Thyroid gland (tissue), 4 donors: ENCODE results near the gene PBX1. TPM values are rescaled to one million over a fixed set of nuclear protein-coding genes. Genes with fewer than 3 reads are reported as not detected.

Experiments used
- DNase-seq, 2 donors: peaks; one replicate each; pipeline ENCODE4 v3.0.0-alpha.2; 2019
- H3K27ac ChIP-seq, 3 donors: fragments of 200-600 bp; sonication (generic); 1 replicate in 2 of 3; 2 replicates in 1 of 3; pipeline ENCODE4 v1.5.1; 2016 to 2019; ENCODE audit warnings: mild to moderate bottlenecking in 1 of 3, moderate library complexity in 1 of 3
- H3K27me3 ChIP-seq: fragments of 200-600 bp; sonication (generic); one replicate; pipeline ENCODE4 v1.5.1; 2019
- H3K36me3 ChIP-seq, 2 donors: fragments of 200-600 bp; sonication (generic); one replicate each; pipeline ENCODE4 v1.5.1; 2016 to 2019
- H3K4me1 ChIP-seq, 2 donors: fragments of 200-600 bp; sonication (generic); one replicate each; pipeline ENCODE4 v1.5.1; 2017 to 2019
- H3K4me3 ChIP-seq, 3 donors: fragments of 200-600 bp; sonication (generic); replicated peaks in 1 of 3; 1 replicate in 2 of 3; 2 replicates in 1 of 3; pipeline ENCODE4 v1.5.1; 2016; ENCODE audit warnings: mild to moderate bottlenecking in 1 of 3
- H3K9me3 ChIP-seq: fragments of 200-600 bp; sonication (generic); one replicate; pipeline ENCODE4 v1.5.1; 2017
- POLR2A ChIP-seq, 2 donors: fragments of 450-650 bp; IDR thresholded peaks; one replicate each; pipeline ENCODE4 v1.6.1; 2017; ENCODE audit warnings: antibody characterized with exemption in 2 of 2, mild to moderate bottlenecking in 2 of 2, moderate library complexity in 1 of 2
- WGBS, 2 donors: methylation state at CpG; one replicate each; pipeline ENCODE4 v1.1.5; 2017; 5-methylcytosine and 5-hydroxymethylcytosine counted together
- intact Hi-C: fragments of 100-400 bp; cut with DNase I; formaldehyde crosslinking; loops from one replicate; pipeline ENCODE4 v1.15.1; 2023
- total RNA-seq, 4 donors: library from RNA; depleted of rRNA; stranded (reverse); fragments of >200 nt; gene quantifications; one replicate each; pipeline ENCODE4 v1.2.3, GENCODE V29; 2016
- TF ChIP-seq, protein P1 (sequence below), 6 experiments: fragments of 200-600 bp in 3 of 6; fragments of 450-650 bp in 3 of 6; sonication (generic) in 3 of 6; IDR thresholded peaks; one replicate each; pipeline ENCODE4 v1.5.1; 2016 to 2019; ENCODE audit warnings: antibody characterized with exemption in 6 of 6, mild to moderate bottlenecking in 2 of 6, inconsistent platforms in 1 of 6, moderate library complexity in 1 of 6

PBX1 gene
- total RNA-seq, 4 donors from 2014 or later: 79.0 to 159 (median 102) TPM

DNA sequence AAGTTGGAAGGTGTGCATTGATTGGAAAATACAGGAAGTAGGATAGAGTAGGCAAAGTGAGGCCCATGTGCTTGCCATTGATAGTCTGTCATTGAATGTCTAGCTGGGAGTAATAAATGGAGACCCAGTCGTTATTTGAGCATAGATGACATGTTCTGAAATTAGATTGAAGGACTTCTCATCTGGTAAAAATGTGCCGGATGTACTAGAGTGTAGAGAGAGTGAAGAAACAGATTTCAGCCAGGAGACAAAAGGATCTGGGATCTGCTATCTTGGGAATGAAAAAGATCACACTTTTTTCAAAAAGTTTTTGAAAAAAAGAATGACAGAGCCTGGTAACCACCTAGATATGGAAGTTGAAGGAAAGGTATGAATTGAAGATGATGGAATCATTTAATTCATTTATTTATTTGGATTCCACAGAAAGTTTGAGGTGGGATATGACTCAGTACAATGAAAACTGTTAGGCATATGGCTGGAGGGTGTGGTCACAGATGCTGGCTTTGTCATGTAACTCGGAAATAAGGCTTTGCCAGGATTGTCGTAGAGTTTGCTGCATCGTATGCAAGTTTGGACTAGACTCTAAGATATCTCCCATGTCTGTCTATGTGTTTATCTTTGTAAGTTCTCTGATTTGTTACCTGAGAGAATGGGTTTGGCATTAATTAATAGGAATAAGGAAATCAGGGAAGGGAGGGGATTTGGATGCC, 137.1 kb downstream of the PBX1 start:
- Histone ChIP-seq H3K9me3 (no peaks in the 10 kb centered on the region), H3K4me1 (no peaks in the 10 kb centered on the region), H3K27ac (no peak overlapping the region), H3K36me3 (no peaks in the 10 kb centered on the region), H3K27me3 (no peaks in the 10 kb centered on the region), H3K4me3 (no peak overlapping the region)
- intact Hi-C loops: no loop called here
- DNase-seq: no peak
- WGBS, 2 donors: 89 to 96% methylated on average over 5 of the region's 5 CpGs
- TF ChIP-seq, protein P1, sequence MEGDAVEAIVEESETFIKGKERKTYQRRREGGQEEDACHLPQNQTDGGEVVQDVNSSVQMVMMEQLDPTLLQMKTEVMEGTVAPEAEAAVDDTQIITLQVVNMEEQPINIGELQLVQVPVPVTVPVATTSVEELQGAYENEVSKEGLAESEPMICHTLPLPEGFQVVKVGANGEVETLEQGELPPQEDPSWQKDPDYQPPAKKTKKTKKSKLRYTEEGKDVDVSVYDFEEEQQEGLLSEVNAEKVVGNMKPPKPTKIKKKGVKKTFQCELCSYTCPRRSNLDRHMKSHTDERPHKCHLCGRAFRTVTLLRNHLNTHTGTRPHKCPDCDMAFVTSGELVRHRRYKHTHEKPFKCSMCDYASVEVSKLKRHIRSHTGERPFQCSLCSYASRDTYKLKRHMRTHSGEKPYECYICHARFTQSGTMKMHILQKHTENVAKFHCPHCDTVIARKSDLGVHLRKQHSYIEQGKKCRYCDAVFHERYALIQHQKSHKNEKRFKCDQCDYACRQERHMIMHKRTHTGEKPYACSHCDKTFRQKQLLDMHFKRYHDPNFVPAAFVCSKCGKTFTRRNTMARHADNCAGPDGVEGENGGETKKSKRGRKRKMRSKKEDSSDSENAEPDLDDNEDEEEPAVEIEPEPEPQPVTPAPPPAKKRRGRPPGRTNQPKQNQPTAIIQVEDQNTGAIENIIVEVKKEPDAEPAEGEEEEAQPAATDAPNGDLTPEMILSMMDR (IDR thresholded peaks at IDR 0.05): no peak
- no peak for TF ChIP-seq POLR2A (IDR thresholded peaks at IDR 0.05)

DNA sequence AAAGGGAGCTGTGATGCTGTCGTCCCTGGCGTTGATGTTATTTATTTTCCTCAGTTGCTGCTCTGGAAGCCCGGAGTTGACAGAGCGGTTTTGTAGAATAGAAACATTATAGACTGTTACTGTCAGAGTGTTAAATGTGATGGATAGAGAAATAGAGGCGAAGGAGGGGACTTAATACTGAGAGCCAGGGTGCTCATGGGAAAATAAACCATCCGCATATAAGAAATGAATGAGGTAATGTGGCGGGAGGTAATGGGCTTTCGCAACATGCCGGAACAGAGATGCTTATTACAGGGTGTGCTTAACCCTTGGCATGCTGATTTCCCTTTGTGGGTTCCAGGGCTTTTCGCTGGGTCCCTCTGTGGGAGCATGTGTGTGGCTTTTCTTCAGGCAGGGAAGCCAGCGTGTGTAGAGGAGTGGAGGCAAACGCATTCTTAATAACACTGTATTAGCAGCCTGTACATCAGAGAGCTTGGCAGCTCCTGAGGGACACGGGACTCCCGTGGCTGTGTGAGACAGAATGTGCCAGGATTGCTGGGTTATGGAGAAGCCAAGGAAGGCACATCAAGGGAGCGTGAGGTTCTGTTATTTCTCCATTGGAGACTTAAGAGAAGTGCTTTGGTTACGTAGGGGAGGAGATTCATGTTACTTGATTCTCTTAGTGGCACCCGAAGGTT, 141.0 kb downstream of the PBX1 start:
- no peaks in the 10 kb centered on the region for H3K4me1 ChIP-seq
- H3K36me3 ChIP-seq: no peaks in the 10 kb centered on the region
- TF ChIP-seq, protein P1 (IDR thresholded peaks at IDR 0.05): no peak
- no peak for TF ChIP-seq POLR2A (IDR thresholded peaks at IDR 0.05)
- H3K4me3 ChIP-seq: no peak overlapping the region
- no peaks in the 10 kb centered on the region for H3K9me3 ChIP-seq
- DNase-seq: no peak
- H3K27ac ChIP-seq: no peak overlapping the region
- 88 to 90% methylated on average over 17 of the region's 17 CpGs for WGBS, 2 donors
- no peaks in the 10 kb centered on the region for H3K27me3 ChIP-seq
- intact Hi-C loops: no loop called here

DNA sequence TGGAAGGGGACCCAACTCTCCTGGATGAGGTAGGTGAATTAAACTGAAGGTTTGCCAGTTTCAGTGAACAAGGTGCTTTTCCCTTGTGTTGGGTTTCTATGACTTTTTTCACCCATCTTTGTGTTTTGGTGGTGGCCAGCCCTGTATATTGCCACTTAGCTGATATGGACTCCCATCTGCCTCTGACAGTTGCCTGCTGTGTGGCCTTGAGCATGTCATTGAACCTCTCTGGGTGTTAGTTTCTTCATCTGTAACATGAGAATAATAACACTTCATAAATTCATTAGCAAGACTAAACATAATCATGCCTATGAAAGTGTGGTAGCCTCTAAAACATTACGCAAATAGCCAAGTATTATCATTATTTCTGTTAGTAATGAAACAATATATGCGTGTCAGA, 141.7 kb downstream of the PBX1 start:
- H3K27ac ChIP-seq: no peak overlapping the region
- H3K9me3 ChIP-seq: no peaks in the 10 kb centered on the region
- TF ChIP-seq, protein P1 (IDR thresholded peaks at IDR 0.05): no peak
- no peak for TF ChIP-seq POLR2A (IDR thresholded peaks at IDR 0.05)
- no peak overlapping the region for H3K4me3 ChIP-seq
- intact Hi-C loops: no loop called here
- peaks cover 0 to under 1% of the 10 kb centered on the region in 2 donors for H3K4me1 ChIP-seq
- H3K36me3 ChIP-seq: no peaks in the 10 kb centered on the region
- no peak for DNase-seq
- H3K27me3 ChIP-seq: no peaks in the 10 kb centered on the region
- WGBS, 2 donors: 93 to 98% methylated on average over 2 of the region's 2 CpGs

DNA sequence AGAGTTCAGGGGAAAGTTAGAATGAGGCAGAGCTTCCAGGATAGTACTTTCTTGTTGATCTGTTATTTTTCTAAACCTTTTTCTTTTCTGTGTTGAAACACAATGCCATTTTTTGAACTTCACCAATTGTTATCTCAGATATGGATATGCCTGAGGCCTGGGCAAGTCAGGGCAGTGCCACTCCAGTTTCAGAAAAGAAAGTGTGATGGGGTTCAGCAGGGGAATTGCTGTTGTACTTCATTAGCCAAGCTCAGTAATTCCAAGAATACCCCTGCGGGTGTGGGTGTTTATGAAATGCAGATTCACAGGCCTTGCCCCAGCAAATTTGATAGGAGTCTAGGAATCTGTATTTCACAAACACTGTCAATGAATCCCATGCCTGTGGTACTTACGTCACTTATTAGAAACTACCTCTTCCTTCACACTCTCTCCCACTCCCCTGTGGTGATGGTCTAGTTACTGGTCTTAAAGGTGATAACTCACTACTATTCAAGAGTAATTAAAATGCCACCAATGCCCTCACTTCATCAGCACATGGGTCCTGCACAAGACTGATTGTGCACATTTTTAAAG, 142.3 kb downstream of the PBX1 start:
- intact Hi-C loops: no loop called here
- TF ChIP-seq POLR2A (IDR thresholded peaks at IDR 0.05): no peak
- TF ChIP-seq, protein P1 (IDR thresholded peaks at IDR 0.05): no peak
- Histone ChIP-seq H3K36me3 (no peaks in the 10 kb centered on the region), H3K4me1 (peaks cover 0 to 6% of the 10 kb centered on the region in 2 donors), H3K27ac (no peak overlapping the region), H3K9me3 (no peaks in the 10 kb centered on the region), H3K27me3 (no peaks in the 10 kb centered on the region), H3K4me3 (no peak overlapping the region)
- no peak for DNase-seq
- WGBS, 2 donors: 82 to 98% methylated on average over 2 of the region's 2 CpGs

DNA sequence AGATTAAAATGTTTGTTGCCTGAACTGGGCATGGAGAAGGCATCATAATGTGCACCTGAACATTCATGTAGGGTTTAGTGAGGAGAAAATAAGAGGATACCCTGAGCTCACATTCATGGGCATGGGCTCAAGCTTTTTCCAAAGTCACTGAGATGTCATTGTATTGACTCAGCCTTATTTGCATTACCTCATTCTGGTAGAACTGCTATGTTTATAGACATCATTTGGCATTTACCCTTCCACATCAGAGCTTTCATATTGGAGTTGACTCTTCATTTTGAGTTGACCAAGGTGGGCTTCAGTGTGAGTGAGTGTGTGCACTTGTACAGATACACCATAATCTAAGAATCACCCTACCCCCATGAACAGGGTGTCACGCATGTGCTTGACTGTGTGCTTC, 143.2 kb downstream of the PBX1 start:
- H3K4me1 ChIP-seq: peaks cover 9 to 16% of the 10 kb centered on the region in 2 donors
- H3K9me3 ChIP-seq: no peaks in the 10 kb centered on the region
- no peaks in the 10 kb centered on the region for H3K27me3 ChIP-seq
- no peak for DNase-seq
- 95 to 100% methylated on average over 1 of the region's 1 CpG for WGBS, 2 donors
- H3K4me3 ChIP-seq: no peak overlapping the region
- intact Hi-C loops: no loop called here
- TF ChIP-seq POLR2A (IDR thresholded peaks at IDR 0.05): no peak
- TF ChIP-seq, protein P1 (IDR thresholded peaks at IDR 0.05): no peak
- no peak overlapping the region for H3K27ac ChIP-seq
- no peaks in the 10 kb centered on the region for H3K36me3 ChIP-seq
